HL-60/S4 treated with retinoic acid at 250 ng/mL for 4 days and 3 days (cell line): ENCODE results near the gene CCR7.

Experiments
- in situ Hi-C: fragments of 300-500 bp; cut with MboI; formaldehyde crosslinking; loops from 2 replicates; pipeline ENCODE4 v1.7.0; 2022; ENCODE audit warnings: low sequenced_read_pairs

Gene CCR7, protein sequence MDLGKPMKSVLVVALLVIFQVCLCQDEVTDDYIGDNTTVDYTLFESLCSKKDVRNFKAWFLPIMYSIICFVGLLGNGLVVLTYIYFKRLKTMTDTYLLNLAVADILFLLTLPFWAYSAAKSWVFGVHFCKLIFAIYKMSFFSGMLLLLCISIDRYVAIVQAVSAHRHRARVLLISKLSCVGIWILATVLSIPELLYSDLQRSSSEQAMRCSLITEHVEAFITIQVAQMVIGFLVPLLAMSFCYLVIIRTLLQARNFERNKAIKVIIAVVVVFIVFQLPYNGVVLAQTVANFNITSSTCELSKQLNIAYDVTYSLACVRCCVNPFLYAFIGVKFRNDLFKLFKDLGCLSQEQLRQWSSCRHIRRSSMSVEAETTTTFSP

DNA sequence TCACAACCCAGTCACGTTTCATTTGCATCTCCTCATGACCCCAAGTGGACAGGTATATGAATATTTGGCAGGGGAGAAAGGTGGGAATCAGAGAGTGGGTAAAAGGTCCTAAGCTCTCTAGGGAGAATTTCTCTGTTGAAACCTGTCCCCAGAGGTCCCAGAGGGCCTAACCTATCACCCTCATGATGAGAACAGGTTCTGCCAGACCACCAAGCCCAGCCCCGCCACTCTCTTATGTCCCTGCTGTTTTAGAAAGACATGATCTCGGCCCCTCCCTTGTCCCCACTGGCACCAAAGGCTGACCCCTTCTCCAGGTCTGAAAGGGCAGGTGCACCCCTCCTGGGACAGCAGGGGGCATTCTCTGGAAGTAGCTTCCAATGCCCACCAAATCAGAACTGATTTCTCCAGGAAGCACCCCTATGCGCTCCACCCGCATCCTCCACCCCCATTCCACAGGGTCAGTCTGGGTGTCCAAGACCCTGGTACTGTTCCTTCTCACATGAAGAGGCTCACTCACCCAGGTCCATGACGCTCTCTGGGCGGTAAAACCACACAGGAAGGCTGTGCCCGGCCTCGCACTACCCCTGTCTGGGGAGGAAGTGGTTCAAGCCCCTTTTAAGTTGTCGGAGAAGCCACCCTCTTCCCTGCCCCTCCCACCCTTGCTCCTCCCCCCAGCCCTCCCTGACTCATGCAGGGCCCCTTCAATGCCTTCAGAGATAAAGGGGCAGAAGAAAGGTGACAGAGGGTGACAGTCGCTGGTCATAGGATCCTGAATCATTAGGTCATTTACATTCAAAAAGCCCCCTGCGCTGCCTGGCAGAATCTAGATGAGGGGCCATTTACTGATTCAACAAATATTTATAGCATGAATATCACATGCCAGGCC is at the start of gene CCR7:
TSS of gene CCR7 (minus strand) at position 590 of the 886 bp plus-strand sequence. CDS start at position 527, 63 bp downstream.
- in situ Hi-C loops, result no loop called here

DNA sequence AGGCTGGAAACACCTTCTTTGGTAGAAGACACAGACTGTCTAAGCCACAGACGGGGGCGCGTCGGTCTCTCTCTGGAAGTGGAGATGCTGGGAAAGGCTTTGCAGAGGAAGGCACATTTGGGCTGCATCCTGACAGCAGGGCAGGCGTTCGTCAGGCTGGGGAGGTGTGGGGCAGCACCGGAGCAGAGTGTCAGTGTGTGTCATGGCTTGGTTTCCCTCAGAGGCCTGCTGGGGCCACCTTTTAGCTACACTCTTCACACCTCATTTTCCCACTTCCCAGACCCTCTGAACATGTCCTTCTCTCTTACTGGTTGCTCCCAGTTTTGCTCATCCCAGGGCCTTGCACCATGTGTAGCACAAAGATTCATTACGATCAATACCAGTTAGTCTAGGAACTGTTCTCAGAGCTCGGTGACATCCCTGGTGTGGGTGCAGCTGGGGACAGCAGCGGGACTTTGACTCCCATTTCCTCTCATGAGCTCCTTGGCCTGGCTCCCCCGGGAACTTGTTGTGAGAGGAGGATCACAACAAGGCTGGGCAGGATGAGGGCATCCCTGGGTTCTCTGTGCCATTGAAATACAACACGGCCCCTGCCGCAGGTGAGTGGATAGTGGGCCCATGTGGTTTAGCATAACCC is 49.3 kb upstream of the CCR7 start:
- in situ Hi-C loops, result no loop called here

DNA sequence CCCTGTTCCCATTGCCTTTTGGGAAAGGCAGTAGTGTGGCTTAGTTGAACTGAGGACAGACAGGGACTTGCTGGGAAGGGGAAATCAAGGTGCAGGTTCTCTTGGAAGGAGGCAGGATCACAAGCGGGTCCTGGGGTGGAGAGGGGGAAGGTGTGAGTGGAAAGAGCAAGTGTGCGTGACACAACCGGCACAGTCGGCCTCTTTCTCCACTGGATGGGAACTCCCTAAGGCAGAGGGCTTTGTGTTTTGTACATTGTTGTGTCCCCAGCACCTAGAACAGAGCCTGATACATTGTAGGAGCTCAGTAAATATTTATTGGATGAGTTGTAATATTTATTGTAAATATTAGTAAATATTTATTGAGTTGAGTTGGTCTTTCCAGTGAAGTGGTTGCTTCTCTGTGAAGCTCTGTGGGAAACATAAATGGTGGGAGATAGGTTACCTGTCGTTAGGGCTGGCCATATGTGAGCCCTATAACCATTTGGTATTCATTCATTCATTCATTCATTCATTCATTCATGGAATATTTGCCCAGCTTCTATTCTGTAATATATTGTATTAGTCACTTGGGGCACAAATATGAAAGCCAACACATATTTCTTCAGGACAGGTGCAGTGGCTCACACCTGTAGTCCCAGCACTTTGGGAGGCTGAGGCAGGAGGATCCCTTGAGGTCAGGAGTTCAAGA is 48.3 kb upstream of the CCR7 start:
- in situ Hi-C loops, result no loop called here

DNA sequence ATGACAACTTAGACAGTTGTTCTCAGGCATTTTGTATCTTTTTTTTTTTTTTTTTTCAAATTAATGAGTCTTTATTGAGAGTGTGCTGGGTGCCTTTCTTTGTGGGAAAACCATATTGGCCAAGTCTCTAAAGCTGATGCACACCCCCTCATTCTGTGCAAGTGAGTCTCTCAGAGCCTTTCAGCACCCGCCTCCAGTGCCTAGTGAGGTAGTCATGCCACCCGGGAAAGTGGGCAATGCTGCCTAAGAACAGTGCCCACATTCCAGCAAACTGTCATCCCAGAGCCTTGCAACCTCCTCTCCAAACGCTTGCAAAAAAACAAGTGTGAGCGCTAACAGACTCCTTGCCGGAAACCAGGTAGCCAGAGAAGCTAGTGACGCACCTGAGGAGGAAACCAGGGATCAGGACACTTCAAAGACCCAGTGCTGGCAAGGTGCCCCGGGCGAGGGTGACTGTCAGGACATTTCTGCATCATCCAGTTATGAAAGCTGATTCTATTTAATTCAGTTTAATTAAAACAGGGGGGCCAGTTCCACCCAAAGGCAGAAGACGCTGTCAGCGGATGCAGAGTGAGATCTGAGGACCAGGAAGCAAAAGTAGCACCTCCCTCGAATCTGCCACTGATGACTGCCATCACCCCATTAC is 47.5 kb upstream of the CCR7 start:
- in situ Hi-C loops, result no loop called here

DNA sequence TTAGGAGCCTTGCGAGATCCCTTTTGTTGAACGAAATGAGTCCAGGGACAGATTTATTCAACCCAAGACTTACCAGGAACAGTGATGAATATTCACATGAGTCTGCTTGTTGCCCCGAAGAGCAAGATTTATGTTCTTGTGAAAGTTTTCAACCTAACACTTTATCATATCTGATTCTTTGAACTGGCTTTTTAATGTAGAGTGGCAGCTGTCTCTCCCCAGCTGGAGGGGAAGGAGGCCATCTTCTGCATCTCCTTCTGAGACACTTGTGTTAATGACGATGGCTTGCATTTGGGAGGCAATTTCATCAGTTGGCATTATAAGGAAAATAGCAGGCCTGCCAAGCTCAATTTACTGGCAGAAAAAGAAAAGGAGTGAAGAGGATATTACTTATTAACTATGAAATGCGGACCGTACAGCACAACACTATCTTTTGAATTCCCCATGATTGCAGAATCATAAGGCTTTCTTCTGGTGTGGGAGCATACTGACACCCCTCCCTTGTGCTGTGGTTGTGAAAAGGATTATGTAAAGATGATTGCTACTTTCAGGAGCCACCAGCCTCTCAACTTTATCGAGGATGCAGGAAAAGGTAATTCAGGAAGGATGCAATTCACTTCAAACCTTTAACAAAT is 46.7 kb upstream of the CCR7 start:
- in situ Hi-C loops, result no loop called here

DNA sequence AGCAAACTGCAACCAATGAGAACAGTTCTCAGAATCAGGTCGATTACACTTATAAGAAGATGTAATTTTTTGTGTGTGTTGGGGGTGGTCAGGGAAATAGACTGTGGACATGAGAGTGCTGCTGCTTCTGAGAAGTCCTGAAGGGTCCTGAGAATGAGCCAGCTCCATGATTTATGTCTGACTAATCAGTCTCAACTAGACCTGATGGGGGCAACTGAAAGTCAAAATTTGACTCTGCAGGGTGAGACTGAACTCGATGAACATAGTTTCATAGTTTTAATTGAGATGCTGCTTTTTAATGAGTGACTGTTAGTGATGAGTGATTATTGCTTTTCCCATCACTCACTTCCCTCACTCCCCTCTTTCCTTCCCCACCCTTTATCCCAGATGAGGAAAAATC is 45.1 kb upstream of the CCR7 start:
- in situ Hi-C loops, result no loop called here

DNA sequence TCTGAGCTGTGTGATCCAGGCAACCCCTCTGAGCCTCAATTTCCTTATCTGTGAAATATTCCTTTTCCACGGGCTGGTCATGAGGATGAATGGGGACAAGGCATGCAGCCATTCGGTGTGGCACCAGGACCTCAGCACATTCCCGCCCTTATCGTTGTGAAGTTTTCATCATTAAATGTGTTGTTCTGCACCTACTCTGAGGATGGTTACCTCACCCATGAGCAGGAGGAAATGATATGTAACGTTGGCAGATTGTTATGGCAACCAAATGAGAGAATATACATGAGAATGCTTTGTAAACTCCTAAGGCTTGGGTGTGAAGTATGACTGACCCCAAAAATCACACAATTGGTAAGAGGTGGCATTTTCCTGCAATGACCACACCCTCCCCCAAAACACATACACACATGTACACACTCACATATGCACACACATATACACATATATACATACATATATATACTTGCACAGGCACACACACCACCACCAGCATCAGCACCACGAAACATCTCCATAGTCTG is 42.8 kb upstream of the CCR7 start:
- in situ Hi-C loops, result no loop called here

DNA sequence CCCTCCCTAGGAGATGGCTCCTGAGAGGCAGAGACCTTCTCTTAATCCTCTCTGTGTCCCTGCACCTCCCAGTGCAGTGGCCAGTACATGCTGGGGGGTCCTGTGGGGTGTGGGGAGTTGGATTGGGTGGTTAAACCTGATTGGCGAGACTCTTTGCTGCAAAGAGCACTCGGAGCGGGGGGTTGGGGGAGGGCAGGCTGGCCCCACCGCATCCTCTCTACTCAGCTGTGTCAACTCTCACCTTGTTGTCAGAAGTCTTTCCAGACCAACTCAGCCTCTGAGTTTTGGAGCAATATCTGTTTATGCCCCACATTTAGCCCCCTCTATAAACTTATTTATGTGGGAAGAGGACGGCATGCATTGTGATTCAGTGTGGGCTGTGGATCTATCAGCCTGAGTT is 42.4 kb upstream of the CCR7 start:
- in situ Hi-C loops, result no loop called here

DNA sequence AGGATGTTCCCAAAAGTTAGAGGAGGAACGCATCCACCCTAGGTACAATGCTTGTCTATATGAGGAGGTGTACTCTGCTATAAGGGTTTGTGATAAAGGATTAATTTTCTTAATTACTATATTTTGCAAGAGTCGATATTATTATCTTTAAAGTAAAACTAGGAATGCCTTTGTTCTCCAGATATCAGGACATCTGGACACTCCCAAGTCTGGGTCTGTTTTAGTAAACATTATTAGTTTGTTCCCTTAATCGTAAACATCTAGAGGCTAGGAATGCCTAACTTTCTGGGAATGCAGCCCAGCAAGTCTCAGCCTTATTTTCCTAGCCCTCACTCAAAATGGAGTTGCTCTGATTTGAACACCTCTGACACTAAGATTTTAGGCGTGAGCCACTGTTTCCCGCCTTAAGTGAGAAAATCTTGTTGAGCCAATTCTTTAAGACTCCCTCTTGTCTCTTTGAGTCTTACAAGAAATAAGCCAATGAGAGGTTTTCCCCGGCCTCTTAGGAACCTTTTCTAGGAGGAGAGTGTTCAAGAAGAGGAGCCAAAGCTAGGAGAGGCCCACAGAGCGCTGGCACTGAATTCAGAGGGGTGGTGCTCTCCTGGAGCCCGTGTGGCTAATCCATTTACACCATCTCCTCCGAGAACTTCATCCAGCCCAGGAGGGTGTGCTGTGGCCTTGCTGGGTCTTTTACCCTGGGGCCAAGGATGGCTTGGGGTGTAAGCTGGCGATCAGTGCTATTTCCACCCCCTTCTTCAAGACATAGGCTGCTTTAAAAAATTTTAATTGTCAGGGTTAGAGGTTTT is 41.5 kb upstream of the CCR7 start:
- in situ Hi-C loops, result no loop called here

DNA sequence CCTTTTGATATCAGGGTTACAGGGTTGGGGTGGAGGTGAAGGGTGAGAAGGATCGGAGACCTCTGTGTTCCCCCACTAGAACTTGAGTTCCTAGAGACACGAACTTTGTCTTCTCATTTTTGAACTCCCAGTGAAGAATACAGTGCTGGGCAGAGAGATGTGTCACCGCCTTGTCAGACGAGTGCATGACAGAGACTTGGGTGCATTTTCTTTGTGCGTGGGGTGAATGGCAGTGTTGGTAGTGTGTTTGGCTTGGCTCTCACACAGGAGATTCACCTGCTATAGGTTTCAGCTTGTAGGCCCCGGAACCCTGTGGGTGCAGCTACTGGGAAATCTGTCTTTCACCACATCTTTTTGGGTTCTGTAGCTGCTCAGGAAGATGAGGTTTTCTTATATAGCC is 40.0 kb upstream of the CCR7 start:
- in situ Hi-C loops, result no loop called here

DNA sequence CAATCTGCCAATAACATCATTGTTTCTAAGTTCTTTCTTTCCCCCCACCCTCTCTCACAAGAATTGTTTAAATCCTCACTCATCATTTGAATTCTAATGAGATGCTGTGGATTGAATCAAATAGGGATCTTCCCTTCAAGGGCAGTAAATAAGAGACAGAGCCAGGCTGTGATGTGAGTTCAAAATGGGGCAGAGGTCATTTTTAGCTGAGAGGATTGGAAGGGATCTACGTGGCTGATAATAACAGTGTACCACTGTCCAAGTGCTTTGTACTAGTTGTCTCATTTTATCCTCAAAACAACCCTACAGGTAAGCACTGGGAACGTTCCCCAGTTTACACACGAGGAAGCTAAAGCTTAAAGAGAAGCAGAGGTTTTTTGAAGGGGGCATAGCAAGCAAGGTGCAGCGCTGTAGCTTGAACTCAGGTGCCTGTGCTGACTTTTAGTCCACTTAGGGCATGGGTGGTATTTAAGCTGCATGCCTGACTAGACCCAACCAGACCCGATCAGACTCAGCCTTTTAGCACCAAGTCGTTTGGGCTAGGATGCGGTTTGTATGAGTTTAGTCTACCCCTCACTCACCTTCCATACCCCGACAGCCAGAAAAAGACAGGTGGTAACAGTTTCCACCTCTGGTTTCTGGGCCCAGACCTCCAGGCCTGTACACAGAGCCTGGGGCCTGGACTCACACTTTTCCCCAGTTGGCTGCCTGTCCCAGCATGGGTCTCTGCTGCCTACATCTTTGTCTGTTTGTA is 39.2 kb upstream of the CCR7 start:
- in situ Hi-C loops, result no loop called here

DNA sequence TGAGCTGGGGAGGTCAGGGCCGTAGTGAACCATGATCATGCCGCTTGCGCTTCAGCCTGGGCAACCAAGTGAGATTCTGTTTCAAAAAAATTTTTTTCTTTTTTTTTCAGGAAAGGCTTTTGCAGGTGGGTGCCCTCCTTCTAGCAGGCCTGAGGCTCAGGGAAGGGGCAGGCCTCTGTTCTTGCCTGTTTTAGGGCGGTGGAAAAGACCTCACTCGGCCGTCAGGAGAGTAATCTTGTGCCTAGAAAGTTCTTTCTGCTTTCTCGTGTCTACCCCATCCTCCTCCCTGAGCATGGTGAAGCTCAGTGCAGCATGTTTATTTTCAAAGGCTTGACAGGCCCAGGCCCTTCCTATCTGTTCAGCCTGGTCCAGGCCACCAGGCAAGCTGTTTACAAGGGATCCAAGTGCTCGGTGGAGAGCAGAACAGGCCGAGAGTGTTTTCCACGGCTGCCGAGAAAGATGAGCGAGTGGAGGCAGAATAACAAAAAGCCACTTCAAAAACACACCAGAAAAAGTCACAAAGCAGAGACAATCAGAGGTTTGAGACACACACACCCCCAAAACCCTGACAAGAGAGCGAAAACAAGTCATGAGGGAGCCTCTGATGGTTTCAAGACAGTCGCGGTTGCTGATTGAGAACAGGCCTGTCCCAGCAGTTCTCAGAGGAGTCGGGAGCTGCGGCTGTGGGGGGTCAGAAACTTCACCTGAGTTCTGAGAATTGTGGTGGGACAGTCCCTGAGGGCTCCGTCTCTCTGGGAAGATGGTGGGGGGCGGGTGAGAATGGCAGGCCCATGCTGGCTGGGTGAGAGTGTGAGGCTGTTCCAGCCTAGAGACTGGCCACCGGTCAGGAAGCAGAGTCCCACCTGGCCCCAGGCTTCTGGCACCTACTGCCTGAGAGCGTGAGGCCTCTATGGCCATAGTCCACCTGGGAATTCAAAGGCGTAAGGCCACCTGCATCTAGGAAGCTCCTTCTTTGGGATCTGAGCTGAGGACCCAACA is 37.5 kb upstream of the CCR7 start:
- in situ Hi-C loops, result no loop called here

DNA sequence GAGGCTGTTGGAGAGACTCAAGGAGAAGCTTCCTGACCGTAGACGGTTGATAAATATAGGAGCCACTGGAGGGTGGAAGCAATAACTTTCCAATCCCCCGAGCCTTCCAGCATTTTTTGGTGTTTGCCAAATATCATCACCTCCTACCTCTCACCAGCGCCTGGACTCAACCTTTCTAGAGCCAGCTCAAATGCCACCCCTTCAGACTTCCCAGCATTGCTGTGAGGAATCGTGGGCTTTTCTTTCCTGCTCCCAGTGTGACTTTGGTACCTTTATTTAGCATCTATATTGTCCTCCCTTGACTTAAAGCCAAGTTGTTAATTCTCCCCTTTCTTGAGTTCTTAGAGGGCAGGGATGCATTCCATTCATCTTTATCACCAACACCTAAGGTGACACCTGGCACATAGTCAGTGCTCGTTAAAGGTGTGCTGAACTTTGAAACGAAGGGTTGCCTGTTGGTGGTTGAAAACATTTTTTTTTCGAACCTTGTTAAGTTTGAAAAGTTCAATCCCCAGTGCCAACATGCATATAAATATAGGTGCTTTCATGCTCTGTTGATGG is 35.3 kb upstream of the CCR7 start:
- in situ Hi-C loops, result no loop called here

DNA sequence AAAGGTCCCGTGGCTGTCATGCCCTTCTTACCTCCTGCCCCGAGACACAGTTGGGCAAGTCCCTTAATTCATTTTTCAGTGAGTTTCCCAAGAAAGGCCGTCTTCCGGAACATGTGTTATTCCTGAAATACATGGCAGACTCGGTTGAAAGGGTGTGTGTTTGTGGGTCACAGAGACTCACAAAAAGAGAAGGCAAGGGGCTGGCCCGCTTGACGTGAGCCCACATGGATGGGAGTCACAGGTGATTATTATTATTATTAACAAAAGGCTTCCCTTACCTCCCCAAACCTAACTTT is 34.1 kb upstream of the CCR7 start:
- in situ Hi-C loops, result no loop called here

DNA sequence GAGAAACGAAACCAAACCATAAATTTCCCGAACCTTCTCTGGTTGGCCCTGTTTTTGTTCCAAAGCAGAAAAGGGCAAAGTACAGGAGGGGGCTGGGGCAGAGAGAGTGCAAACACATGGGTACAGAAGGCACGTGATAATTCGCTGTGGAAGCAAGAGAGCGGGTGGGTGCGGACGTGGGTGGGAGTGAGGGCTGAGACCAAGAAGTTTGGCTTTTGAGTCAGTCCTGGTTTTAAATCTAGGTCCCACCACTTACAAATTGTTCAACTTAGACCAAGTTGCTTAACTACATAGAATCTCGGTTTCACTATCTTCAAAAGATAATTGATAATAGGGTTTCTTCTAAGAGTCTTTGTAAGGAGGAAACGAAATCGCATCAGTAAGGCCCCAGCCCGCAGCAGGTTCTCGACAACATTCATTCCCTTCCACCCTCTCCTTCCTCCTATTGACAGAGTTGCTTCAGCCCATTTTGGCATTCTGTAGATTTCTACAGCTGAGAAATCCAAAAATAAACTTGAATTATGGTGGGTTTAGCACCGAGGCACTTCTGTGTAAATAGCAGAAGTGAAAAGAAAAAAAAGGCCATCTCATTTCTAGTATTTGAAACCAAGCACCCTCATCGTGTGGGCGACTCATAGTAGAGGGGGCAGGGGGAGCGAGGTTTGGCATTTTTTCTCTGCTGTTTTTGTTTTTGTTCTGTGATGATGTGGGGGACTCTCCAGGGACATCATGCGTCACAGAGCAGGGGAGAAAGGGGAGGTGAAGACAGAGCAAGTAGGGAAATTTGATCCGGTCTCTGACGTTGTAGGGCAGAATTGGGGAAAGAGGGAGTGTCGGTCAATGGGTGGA is 33.6 kb upstream of the CCR7 start:
- in situ Hi-C loops, result no loop called here

DNA sequence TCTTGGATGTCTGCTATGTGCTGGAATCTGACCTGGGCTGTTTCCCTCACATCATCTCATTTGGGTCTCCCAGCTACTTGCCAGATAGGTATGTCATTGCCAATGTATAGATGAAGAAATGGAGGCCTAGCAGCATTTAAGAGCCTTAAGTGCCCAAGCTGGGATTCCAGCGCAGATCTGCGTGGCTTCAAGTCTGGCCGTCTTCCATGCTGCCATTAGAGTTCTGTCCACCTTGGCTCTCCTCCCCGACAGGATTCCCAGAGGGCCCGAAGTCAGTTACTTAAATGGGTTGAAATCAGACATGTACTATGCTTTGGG is 33.0 kb upstream of the CCR7 start:
- in situ Hi-C loops, result no loop called here
